PC-3 (cell line): ENCODE measurements around the gene ZNF680. TPM values are rescaled to one million over a fixed set of nuclear protein-coding genes. Genes with fewer than 3 reads are reported as not detected.

Source experiments
- total RNA-seq: library from RNA; depleted of rRNA; stranded (reverse); fragments of >200 nt; gene quantifications from 2 replicates; pipeline ENCODE4 v1.2.3, GENCODE V29; 2014; rRNA removed

ZNF680 gene
- total RNA-seq, 1 experiment from 2014 or later: 8.8 TPM

Other genes with a start within 250 kb of the ZNF680 start
- 2.7 and 10.7 TPM in 2 replicates for gene ZNF736, start 249.1 kb downstream of the ZNF680 start, total RNA-seq
- 4.3 and 4.8 TPM in 2 replicates for gene ZNF107, start 103.1 kb upstream of the ZNF680 start, total RNA-seq
- 4.1 and 10.9 TPM in 2 replicates for gene ZNF138, start 231.4 kb upstream of the ZNF680 start, total RNA-seq